Measurements from ENCODE around the gene GOLGA8G.
"Not testable (repeated sequence)": the region's sequence is repeated elsewhere in the genome, so short reads cannot be mapped to it uniquely, and the experiment has no call there.

- TF ChIP-seq CTCF (IDR thresholded peaks at IDR 0.05; ENCODE audit: low read depth, low read length); EZH2phosphoT487 (IDR thresholded peaks at IDR 0.05; ENCODE audit: low read depth): not testable (repeated sequence)
These were observed 40.6 kb upstream of the GOLGA8G start for GRCh38 chr15:28573351-28573750.
